NCI-H510A (cell line): ENCODE results near the gene HERC3.
A peak's percentile ranks its signal among the peaks of the same experiment; 100 is the strongest.

Source experiments
- DNase-seq: peaks from one replicate; lab custom pipeline; 2025; lab: John Stamatoyannopoulos, UW

Gene HERC3

DNA sequence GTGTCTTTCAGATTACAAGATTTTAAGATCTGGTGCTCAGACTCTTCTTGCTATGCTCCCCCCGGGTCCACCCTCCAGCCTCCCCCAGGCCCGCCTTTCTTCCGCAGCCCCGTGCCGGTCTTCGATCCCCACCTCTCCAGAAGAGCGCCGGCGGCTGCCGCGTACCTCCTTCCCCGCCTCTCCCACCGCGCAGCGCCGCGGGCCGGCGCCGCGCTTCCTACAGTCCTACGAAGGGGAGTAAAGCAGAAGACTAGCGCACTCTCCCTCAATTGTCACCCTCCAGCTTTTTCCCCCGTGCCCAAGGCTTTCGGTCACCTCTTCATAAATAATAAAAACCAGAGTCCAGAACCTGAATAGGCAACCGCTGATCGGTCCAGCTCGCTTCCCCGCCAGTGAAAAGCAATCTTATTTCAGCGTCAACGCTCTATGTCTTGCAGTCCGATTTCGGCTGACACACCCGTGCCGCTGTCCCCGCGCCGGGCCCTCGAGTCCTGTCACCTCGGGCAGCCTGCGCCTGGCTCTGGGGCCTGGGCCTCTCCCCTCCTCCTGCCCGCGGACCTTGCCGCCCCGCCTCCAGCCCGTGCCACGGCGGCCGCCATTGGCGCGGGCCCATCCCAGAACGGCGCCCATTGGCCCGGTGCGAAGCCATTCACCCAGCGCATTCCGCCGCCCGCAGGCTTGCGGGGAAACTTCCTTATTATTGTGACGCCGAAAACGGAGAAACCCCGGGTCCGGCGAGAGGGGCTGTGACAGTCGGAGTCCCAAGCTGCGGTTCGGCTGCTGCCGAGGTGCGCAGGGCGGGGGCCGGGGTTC is at the start of gene HERC3:
TSS of gene HERC3 (plus strand) at position 694 of the 813 bp plus-strand sequence. CDS start 13,344 bp downstream, outside the sequence.
- peak; percentile 77 for DNase-seq

- no peak for DNase-seq
Observed at GRCh38 chr4:88549815-88550214, 42.5 kb upstream of the HERC3 start.

- no peak for DNase-seq
Observed at GRCh38 chr4:88567591-88567990, 24.7 kb upstream of the HERC3 start.

GRCh38 chr4:88570001-88570400 is 22.3 kb upstream of the HERC3 start:
- DNase-seq, result no peak

GRCh38 chr4:88573276-88573980 is 18.9 kb upstream of the HERC3 start:
- DNase-seq, result no peak

DNA sequence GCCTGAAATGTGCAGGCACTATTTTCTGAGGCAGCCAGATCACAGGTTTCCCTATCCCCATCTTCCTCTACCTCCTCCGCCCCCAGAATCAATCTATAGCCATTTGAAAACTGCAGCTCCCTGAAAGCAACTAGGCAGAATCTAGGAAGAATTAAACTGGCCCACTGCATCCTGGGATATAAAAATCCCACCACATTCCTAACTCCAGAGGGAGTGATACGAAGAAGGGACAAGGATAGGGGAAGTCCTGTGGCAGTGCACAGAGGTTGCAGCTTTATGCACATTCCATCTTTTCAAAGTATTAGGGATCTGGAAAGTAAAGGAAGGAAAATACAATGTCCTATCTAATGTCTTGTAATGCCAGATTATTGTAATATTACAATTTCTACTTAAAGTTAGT is 18.3 kb upstream of the HERC3 start:
- DNase-seq, result no peak

- no peak for DNase-seq
Observed at GRCh38 chr4:88575186-88575585, 17.1 kb upstream of the HERC3 start.

DNA sequence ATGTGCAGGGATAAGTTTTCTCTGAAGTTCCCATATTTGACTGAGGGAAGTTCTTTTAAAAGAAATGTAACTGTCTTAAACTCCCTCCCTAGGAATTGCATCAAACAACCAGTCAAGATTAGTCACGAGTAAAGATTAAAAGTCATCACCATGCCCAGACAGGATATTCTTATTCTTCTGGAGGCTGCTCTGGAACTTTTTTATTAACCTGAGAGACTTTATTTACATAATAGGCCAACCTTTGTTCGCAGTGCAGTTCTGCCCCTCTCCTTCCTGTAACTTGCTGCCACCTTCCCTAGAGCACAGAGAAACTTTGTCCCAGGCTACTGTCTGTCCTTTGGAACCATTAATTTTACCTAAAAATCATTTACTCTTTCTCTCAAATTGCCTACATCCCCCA is 9.8 kb upstream of the HERC3 start:
- DNase-seq, result no peak

DNA sequence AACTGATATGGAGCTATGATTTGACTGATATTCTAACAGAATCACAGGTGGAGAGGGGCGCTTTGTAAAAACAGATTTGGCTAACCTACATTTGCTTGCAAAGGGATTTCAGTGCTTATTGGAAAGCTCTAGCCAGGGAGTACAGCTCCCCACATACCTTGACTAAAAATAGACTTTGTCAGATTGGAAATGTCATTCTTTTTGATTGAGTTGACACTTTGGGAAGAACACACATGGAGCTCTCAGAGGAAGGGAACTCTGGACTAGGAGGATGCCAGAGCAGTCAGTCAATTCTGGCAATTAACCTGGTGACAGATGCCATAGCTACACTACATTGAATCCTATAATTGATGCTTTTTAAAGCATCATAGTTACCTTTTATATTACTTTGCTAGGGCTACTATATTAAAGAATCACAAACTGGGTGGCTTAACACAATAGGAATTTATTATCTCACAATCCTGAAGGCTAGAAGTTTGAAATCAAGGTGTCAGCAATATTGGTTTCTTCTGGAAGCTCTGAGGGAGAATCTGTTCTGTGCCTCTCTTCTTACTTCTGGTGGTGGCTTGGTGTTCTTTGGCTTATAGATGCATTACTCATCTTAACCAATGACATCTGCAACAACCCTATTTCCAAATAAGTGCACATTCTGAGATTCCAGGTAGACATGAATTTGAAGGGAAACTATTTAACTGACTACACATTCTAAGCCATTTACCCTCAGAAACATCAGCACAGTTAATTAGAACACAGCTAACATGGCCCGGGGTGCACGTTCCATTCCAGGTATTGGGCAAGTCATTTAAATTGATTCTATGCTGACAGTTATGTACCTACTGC is 8.4 kb upstream of the HERC3 start:
- no peak for DNase-seq

- no peak for DNase-seq
Observed at GRCh38 chr4:88584471-88584900, 7.8 kb upstream of the HERC3 start.

GRCh38 chr4:88585917-88586316 is 6.4 kb upstream of the HERC3 start:
- DNase-seq, result no peak

DNA sequence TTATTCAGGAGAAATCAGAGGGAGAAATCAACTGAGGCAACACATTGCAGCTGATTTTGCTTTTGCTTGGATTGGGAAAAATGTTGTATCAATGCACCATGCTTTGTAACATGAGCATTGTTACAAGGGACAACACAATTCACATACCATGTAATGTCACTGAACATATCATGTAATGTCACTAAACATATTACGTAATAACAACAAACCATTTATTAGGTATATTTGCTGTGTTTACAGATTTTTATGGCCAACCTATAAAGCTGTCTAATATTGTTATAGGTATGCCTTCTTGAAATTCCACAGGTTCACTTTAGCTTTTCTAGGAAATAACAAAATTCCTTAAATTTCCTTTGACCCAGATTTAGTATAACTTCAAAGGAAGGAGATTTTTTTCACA is 5.0 kb upstream of the HERC3 start:
- no peak for DNase-seq

GRCh38 chr4:88592600-88593448 is 544 bp downstream of the HERC3 start:
- peak; percentile 33 for DNase-seq

DNA sequence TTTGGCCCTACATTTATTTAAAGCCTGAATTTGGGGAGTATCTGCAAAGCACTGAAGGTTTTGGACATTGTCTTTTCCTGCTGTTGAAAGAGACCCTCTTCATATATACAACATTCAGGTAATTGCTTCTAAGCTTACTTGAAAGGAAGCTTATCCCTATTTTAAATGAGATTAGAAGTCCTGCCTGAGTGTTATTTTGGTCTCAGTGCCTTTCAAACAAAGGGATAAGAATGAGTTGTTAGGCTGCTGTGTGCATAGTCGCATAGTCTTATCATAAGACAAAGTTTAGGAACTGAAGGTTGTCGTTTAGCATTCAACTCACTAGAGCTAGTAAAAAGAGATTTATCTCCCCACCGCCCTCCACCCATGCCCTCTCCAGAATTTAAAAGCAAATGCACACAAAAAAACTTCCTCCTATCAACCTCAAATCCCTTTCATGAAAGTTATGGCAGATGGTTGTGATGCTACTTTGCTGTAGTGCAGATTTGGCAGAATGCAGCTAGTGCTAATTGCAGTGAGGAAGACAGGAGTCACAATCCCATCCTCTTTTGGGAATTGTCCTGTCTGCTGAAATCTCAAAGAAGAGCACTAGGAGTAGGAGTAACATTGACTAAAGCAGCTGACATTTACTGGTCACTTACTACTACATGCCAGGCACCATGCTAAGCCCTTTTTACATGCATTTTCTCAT is 5.8 kb downstream of the HERC3 start:
- no peak for DNase-seq

DNA sequence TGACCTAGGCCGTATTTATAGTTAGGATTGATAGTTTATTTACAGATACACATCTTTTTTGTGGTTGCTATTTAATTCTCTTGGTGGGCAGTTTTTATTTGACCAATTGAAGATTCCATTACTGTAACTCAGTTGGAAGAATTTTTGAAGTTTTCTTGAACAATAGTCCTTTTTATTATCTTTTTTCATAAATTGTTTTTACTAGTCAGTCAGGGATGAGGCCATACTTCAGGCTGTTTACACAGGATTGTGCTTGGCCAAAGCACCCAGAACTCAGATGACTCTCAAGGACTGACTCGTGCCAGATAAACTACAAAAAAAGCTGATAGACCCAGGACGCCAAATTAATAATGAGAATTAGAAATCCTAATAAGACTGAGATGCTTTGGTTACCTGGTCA is 7.0 kb downstream of the HERC3 start:
- no peak for DNase-seq

DNA sequence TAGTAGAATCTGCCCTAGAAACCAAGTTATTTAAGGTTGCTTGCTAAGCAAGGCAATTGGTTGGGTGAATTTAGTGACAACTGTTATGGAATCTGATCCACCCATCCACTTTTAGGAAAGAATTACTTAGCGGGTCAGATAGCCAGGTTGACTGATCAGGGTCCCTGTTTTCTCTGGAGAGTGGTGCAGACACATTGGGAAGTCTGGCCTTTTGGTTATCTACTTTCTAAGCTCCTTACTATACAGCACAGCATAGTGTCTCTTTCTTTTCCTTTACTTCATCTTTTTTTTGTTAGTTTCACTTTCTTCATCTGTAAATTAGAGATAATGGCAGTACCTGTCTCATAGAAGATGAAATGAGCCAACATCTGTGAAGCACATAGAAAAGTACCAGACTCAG is 7.4 kb downstream of the HERC3 start:
- no peak for DNase-seq

DNA sequence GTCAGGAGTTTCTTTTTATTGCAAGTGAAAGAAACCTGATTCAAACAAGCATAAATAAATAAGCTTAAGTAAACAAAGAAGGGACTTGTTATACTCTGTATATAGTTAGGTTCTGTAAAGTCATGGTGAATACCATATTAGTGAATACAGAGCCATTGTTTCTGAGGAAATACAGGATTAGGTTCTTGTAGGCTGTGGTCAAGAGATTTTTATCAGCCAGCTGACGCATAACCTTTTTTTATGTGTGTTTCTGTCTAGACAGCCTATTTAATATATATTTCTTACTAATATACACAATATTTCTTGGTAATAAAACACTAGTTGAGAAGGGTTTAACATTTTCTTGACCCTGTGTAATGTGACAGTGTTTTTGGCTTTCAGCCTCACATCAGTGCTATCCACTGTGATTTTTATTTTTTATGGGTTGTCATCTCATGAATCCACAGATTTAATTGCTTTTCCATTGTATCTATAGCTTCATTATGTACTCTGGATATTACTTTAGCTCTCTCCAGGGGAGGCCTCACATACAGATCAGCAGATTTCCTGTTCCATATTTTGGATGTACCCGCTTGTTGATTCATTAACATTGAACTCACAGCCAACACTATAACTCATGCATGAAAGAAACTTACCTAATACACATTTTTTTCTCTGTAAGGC is 8.0 kb downstream of the HERC3 start:
- no peak for DNase-seq

GRCh38 chr4:88604978-88605678 is 12.8 kb downstream of the HERC3 start:
- DNase-seq, result no peak

GRCh38 chr4:88605736-88606135 is 13.5 kb downstream of the HERC3 start:
- no peak for DNase-seq

GRCh38 chr4:88606832-88607231 is 14.6 kb downstream of the HERC3 start:
- DNase-seq, result no peak
